ENCODE data around the gene SHISA6.
"Not testable (repeated sequence)": the region's sequence is repeated elsewhere in the genome, so short reads cannot be mapped to it uniquely, and the experiment has no call there.

The SHISA6 gene

DNA sequence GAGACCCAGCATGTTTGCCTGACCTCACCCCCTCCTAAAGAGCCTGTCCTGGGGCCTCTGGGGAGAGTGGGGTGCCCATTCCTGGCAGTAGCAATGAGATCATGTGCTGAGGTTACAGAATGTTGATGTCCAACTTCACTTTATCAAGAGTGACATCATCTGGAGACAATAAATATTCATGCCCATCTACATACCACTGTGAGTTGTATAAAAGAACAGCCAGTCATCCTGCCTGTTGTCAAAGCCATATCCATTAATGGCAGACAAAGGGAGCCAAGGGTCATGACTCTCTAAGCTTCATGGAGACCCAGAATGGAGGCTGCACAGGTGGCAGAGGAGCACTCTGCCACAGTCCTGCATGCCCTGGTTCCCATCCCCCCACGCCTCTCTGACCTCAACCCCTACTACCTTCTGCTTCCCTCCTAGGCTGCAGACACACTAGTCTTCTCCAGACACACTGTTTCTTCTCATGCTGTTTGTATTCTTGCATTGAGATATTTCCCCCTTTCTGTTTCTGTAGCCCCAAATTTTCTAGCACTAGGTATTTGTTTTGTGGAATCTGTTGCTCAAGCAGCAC is 27.1 kb downstream of the SHISA6 start:
- DNase-seq = no peak

DNA sequence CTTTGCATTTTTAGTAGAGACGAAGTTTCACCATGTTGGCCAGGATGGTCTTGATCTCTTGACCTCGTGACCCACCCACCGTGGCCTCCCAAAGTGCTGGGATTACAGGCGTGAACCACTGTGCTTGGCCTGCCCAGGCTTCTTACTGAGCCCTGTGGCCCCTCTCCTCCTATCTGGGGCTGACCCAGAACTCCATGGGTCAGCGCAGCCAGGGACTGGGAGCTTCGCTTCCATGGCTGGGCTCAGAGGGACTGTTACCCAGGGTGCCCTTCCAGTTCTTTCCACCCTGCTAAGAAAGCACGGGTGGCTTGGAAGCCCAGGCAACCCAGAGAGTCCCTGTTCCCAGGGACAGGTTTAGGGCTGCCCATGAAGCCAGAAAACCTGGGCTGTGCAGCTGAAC is 28.2 kb downstream of the SHISA6 start:
- no peak for DNase-seq

DNA sequence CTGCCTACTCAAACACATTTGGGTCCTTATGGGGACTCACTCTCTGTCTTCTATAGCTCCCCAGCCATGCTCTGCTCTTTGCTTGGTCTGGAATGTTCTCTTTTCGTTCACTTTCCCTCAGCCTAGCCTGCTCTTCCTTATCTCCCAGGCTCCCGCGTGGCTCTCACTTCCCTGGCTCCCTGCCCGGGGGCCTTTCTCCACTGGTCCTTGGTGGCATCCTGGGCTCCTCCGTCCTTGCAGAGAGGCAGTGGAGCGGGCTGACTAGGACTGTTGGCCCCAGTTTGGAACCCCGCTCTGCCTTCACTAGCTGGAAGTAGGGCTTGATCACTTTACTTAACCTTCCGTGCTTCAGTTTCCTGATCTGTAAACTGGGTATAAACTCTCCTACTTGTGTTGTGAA is 31.2 kb downstream of the SHISA6 start:
- DNase-seq = no peak

DNA sequence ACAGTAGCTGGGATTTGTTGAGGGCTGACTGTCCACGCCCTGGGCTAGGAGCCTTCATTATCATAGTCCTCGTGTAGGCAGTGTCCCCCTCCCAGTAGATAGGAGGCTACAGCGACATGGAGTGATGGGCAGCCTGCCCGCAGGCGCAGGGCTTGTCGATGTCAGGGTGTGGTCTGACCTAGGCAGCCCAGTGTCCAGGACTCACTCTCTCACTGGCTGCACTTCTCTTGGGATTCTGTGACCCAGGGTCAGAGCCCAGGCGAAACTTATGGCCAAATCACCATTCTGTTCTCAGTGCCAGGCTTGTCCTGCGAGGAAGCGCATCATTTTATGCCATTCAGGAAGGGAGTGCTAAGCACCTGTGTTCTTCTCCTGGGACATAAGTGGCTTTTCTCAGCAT is 32.6 kb downstream of the SHISA6 start:
- no peak for DNase-seq

DNA sequence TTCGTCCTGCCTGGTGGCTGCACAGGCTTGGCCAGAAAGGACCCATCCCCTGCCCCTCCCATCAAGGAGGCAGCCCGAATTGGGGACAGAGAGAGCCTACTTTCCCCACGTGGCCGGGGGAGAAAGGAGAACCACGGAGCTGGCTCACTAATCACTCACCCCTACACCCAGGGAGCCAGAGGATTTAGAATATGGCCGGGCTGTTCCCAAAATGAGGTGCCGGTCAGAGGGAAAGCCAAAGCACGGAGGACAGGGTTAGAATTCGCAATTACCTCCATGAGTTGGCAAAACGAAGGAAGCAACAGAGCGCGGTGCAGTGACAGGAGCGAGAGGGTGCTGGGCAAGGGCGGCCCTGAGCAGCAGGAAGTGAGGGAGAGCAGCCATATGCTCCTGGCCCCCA is 33.1 kb downstream of the SHISA6 start:
- DNase-seq = no peak

DNA sequence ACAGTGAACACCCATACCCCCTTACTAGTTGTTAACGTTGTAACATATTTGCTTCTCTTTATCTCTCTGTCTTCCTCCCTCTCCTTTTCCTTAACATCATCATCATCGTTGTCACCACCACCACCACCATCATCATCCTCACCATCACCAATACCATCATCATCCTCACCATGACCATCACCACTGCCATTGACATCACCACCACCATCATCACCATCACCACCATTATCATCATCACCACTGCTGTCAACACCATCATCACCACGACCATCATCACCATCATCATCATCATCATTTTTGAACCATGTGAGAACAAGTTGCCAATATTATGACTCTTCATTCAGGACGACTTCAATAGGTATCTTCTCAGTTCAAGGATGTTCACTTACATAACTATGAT is 35.5 kb downstream of the SHISA6 start:
- DNase-seq = no peak

DNA sequence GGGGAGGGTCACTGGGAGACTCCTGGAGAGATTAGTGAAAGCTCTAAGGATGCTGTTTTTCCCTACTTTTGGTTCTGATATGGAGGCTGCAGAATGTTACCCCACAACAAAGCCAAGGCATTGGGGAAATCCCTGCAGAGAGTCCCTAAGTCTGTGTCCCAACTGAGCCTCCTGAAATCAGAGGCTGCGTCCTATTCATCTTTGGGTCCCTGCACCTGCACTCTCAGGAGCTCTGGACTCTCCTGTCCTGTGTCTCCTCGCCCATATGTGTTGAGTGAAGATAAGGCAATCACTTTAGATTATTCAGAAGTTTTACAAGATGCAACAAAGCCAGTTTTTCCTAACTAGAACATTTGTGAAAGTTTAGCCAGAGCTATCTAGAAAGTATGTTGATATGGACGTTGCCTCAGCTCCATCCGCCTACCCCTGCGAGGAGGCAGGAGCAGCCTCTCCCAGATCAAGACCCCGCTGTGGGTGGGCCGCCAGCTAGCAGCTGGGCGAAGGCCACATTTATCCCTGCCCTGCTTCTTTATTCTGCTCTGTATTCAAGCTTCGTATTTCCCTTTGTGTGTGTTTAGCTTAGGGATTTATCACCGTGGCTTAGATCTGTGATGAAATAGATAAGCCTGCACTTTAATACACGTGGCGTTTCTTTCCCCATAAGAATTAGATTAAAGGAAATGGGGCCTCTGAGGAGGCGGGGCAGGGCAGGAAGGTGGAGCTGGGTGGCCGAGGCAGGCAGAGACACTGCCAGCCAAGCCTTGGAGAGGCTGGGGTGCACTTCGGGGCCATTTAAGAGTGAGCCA is 37.4 kb downstream of the SHISA6 start:
- DNase-seq = no peak

DNA sequence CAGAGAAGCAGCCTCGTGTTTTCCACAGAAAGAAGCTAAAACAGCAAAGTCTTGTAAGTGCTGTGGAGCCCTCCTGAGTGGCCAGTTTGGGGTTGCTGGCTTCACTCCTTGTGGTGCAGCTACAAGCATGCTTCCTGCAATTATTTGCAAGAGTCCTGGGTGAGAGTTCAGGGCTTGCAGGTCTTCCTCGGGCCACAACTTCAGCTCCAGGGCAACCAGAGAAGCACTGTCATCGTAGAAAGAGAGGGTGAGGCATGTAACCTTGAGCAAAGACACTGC is 37.9 kb downstream of the SHISA6 start:
- no peak for DNase-seq

DNA sequence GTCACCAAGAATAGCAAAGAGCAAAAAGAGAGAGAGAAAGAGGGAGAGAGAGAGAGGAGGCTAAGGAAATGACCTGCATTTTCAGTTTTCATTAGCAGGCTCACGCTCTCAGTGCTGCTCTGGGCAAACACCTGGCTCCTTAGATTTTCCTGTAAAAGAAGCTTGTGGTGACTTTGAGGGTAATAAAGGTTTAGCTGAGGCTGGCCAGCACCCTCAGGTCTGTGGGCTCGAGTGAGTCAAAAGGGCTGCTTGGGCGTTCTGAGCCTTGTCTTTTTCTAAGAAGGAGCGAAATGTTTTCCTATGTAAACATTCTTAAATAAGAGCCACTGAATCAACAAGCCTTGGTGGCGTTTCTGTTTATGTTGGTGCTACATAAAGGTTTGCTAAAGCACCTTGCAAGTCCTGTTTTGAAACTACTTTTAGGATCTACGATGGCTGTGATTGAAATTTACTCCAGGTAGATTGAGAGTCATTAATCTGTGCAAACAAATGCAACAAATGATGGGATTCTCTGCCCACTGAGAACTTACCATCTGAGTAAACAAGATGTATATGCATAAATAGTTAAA is 38.8 kb downstream of the SHISA6 start:
- no peak for DNase-seq

DNA sequence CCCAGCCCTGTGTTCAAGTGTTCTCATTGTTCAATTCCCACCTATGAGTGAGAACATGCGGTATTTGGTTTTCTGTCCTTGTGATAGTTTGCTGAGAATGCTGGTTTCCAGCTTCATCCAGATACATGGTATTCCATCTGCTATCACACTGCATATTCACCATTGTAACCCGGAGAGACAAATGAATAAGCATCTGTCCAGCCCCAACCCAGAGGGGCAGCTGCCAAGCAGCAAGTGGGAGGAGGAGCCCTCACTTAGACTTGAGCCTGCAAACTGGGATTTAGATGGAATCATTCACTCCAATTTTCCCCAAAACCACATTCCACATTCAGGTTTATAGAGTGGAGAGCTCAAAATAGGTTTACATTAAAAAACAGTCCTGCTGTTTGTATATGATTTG is 41.6 kb downstream of the SHISA6 start:
- DNase-seq = no peak

DNA sequence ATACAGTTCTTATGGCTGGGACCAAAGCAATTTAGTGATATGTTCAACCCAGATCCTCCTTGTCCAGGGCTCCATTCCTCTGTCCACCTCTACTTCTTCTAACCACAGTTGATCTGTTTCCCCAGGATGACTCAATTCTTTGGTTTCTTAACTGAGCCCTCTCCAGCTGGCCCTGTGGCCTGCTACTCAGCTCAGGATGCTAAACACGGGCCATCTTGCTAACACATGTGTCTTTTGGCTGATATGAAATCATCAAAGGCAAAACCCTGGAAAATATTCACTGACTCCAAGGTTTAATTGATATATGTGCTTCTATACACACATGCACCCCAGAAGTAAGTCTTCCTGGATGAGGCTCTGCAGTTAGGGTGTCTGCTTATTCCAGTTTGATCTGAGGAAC is 43.8 kb downstream of the SHISA6 start:
- DNase-seq = no peak

DNA sequence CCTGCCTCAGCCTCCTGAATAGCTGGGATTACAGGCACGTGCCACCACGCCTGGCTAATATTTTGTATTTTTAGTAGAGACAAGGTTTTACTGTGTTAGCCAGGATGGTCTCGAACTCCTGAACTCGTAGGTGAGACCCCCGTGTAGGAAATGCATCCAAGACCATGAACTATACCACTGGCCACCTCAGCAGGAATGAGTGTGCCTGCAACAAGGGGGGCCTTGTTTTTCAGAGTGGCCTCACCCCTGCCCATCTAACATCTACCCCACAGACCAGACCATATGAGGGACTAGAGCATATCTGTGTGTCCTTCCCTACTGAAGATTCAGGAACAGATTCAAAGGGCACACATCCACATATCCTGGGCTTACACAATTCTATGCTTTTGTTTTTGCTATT is 44.9 kb downstream of the SHISA6 start:
- no peak for DNase-seq

DNA sequence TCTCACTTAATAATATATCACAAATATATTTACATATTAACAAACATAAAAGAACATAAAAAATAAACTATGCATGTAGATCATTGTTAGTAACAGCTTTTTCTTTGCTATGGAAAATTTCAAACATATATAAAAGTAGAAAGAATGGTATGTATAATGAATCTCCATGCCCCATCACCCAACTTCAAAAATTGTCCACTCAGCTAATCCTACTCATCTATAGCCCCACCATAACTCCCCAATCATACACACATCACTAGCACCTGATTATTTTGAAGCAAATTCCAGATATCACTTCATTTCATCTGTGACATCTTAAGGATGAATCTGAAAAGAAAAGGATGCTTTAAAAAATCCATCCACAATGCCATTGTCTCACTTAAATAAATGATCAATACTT is 46.8 kb downstream of the SHISA6 start:
- DNase-seq = no peak

DNA sequence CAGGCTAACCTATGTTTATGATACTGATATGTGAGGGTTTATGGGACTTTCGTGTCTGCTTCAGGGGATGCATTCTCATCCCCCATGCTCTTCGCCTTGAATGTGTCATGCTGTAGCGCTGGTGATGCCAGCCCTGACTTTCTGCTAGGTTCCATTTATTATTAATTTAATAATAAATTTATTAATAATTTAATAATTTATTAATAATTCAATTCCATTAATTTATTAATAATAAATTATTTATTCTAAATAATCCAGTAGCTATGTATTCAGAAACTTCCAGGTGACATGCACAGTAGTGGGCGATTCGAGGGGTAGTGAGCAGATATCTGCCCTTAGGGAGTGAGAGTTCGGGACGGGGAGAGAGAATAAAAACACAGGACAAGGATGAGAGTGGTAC is 49.8 kb downstream of the SHISA6 start:
- no peak for DNase-seq

DNA sequence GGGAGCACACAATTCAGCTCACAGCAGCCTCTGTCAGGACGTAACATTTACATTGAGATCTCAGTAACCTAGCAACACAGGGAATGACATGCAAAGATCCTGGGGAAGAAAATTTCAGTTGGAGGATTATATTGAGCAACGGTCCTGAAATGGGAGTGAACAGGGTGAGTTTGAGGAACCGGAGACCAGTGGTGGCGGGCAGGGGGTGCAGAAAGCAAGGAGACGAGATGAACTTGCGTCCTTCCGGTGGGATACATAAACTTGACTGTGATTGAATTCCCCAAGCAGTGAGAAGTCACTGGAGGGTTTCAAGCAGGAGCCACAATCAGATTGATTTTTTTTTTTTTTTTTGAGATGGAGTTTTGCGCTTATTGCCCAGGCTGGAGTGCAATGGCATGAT is 51.5 kb downstream of the SHISA6 start:
- no peak for DNase-seq

DNA sequence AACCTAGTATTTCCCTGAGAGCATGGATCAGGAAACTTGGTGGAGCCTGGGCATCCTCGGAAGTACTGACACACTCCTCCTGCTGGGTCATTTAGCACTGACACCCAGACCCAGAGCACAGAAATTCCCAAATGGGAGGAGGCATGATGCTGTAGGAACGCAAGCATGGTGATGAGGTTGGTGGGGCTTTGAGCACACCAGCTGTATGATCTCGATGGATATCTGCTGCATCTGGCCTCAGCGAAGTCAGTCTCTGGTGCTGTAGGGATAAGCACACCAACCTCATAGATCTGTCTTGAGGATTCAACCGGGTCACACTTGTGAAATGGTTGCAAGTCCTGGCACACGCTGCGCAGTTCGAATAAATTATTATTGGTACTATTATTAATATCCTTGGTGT is 52.5 kb downstream of the SHISA6 start:
- DNase-seq = no peak

DNA sequence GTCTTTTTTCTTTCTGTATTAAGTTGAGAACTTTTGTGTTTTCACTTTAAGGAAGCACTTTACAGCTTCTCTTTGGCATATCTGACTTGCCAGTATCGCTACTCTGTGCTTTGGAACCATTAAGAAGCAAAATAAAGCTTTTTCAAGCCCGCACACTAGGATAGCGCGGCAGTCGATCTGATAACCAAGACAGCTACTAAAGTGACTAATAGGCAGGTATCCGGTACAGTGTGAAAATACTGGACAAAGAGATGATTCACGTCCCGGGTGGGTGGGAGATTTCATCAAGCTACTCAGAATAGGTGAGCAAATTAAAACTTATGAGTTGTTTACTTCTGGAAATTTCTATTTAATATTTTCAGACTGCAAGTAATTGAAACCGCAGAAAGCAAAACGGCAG is 53.8 kb downstream of the SHISA6 start:
- no peak for DNase-seq

DNA sequence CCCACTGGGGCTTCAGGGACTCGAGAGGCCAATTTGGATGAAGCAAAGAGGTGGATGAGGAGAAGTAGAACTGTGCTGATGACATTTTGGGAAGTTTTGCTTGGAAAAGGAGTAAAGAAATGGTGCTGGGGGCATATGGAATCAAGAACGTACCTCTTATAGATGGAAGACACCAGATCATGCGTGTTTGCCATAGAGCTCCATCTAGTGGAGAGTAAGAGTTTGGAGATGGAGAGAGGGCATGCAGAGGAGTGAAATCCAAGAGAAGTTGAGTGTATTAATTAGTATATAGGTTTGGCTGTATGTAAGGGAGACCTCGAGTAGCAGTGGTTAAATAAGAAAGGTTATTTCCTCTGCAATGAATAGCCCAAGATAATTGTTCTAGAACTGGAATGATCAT is 56.0 kb downstream of the SHISA6 start:
- no peak for DNase-seq

DNA sequence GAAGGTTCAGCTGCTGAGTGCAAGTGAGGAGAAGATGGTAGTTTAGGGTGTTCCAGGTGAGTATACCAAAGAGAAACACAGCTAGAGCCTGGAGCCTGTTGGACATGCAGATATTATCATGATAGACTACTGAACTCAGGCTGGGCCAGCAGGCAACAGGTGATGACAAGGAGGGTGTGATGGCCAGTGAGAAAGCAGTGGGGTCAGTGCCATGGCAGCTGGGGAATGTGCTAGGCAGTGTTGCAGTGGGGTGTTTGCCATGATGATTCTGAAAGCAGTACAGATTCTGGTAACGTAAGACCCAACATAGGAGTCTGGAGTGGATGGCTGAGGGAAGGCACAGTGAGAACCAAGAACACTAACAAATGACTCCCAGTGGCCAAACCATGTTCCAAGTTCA is 57.4 kb downstream of the SHISA6 start:
- DNase-seq = no peak

DNA sequence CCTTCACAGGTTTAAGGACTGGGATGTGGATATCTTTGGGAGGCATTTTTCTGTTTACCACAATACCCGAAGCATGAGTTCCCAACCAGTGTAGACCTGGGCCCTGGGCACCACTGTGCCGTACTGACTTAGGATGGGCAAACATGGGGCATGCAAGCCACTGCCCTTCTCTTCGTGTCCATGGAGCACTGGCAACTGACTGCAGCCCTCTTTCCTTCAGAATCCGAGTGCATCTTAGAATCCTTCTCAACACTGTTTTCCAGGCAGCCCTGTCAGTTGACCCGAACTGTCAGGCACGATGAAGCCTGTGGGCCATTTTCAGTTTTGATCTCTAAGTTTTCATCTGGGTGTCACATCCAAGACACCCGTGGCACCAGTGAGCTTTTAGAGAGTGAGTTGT is 59.2 kb downstream of the SHISA6 start:
- no peak for DNase-seq

DNA sequence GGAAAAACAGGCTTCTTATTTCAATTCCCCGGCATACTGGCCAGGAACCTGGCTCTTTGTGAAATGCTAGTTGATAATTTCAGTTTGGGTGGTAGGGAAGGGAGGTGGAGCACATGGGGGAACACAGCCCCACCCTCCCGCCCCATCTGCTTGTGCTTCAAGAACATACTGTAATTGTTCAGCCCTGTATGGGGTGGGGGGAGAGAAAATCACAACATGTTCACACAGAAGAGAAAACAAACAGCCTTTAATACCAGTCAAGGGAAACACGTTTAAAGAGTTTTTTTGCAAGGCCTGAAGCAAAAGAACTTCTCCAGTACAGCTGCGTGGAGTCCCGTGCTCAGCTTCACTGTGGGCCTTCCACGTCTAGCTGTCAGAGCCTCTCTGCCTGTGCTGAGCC is 59.7 kb downstream of the SHISA6 start:
- no peak for DNase-seq

DNA sequence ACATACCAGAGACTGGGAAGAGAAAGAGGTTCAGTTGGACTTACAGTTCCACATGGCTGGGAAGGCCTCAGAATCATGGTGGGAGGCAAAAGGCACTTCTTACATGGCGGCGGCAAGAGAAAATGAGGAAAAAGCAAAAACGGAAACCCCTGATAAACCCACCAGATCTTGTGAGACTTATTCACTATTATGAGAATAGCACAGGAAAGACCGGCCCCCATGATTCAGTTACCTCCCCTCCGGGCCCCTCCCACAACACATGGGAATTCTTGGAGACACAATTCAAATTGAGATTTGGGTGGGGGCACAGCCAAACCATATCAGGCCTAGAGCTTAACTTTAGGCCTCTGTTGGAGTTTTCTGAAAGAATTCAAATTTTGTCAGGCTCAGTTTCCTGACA is 60.9 kb downstream of the SHISA6 start:
- not testable (repeated sequence) for DNase-seq

DNA sequence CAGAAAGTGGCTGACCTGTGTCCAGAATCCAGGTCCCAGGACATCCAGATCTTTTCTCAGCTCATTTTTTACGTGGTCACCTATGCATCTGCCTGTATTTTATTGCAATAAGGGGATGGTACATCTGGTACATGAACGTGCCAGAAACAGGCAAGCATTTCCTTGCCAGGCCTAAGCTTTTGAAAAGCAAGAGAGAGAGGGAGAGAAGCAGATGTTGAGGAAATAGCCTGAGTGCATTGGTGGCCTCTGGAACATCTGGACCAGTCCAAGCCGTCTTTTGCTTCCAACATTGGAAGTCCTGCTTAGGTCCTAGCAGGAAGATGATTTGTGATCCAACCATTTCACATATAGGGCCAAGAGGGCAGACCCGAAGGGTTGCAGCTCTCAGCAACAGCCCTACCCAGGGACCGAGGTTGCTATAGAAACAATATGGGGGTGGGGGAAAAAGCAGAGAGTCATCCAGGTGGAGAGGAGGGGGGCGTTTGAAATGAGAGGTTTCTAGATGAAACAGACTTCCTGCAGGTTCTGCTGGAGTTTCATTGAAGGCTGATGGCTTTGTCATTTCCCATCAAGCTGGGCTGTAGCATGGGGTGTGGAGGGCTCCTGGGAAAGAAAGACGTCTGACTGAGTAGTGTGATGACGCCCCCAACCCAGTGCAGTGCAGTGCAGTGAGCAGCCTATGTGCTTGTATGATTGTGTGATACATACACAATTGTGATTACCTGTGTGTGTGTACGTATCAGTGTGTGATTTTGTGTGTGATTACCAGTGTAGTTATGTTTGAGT is 61.6 kb downstream of the SHISA6 start:
- no peak for DNase-seq

DNA sequence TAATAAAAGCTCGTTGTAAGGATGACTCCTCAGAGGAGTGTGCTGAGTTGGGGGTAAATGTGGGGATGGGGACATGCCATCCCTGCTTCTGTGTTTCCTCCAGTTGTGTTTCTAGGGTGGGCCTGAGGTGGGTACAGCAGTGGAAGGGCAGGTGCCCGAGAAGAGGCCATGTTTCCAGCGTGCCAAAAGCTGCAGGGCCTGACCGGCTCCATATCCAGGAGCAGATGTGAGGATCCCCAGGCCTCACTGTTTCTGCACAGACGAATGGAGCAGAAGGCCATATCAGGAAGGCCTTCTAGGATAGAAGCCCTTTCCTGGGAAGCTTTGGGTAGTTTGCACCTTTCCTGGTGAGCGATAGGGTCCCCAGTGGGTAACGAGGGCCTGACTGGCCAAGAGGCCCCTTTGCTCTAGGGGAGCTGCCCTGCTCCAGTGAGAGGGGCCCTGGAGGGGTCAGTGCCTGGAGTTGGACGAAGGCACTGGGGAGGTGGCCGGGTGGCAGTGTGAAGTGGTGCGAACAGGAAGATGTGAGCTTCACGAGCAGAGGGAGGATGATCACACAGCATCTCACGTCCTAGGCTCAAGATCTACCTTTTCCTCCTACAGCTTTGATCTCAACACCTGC is 62.9 kb downstream of the SHISA6 start:
- no peak for DNase-seq
